GM21619 (cell line): ENCODE data around the gene PTPRN2.

Experiments used
- ATAC-seq: cut with Tn5 transposase; IDR thresholded peaks from one replicate; pipeline ENCODE4 v1.9.1; 2021; ENCODE audit not compliant: unreplicated experiment

PTPRN2 gene

GRCh38 chr7:157817944-157818700, 769.5 kb downstream of the PTPRN2 start:
- no peak for ATAC-seq

GRCh38 chr7:157817433-157817832, 770.2 kb downstream of the PTPRN2 start:
- no peak for ATAC-seq

- no peak for ATAC-seq
Measured at GRCh38 chr7:157816526-157817250, 770.9 kb downstream of the PTPRN2 start.

- no peak for ATAC-seq
Measured at GRCh38 chr7:157816086-157816485, 771.5 kb downstream of the PTPRN2 start.

GRCh38 chr7:157815706-157816022, 772.0 kb downstream of the PTPRN2 start:
- no peak for ATAC-seq

GRCh38 chr7:157814931-157815705, 772.5 kb downstream of the PTPRN2 start:
- no peak for ATAC-seq

- ATAC-seq = no peak
Measured at GRCh38 chr7:157813741-157814661, 773.6 kb downstream of the PTPRN2 start.

GRCh38 chr7:157813053-157813452, 774.6 kb downstream of the PTPRN2 start:
- no peak for ATAC-seq

GRCh38 chr7:157811946-157812345, 775.7 kb downstream of the PTPRN2 start:
- no peak for ATAC-seq

GRCh38 chr7:157809863-157810851, 777.5 kb downstream of the PTPRN2 start:
- no peak for ATAC-seq

- no peak for ATAC-seq
Measured at GRCh38 chr7:157809154-157809862, 778.3 kb downstream of the PTPRN2 start.

GRCh38 chr7:157808042-157808441, 779.6 kb downstream of the PTPRN2 start:
- no peak for ATAC-seq

GRCh38 chr7:157807510-157807909, 780.1 kb downstream of the PTPRN2 start:
- ATAC-seq = no peak

GRCh38 chr7:157806711-157807110, 780.9 kb downstream of the PTPRN2 start:
- ATAC-seq = no peak

- ATAC-seq = no peak
Measured at GRCh38 chr7:157805713-157806112, 781.9 kb downstream of the PTPRN2 start.

GRCh38 chr7:157803906-157804305, 783.7 kb downstream of the PTPRN2 start:
- ATAC-seq = no peak

- no peak for ATAC-seq
Measured at GRCh38 chr7:157801971-157802675, 785.5 kb downstream of the PTPRN2 start.

- ATAC-seq = no peak
Measured at GRCh38 chr7:157801113-157801512, 786.5 kb downstream of the PTPRN2 start.
